OCI-M2 (cell line): ENCODE measurements around the gene C9orf78.
"Not testable (repeated sequence)": the region's sequence is repeated elsewhere in the genome, so short reads cannot be mapped to it uniquely, and the experiment has no call there.

Source experiments
- DNase-seq: peaks from one replicate; lab custom pipeline; 2025; ENCODE audit not compliant: unreplicated experiment; lab: John Stamatoyannopoulos, UW

Gene C9orf78

DNA sequence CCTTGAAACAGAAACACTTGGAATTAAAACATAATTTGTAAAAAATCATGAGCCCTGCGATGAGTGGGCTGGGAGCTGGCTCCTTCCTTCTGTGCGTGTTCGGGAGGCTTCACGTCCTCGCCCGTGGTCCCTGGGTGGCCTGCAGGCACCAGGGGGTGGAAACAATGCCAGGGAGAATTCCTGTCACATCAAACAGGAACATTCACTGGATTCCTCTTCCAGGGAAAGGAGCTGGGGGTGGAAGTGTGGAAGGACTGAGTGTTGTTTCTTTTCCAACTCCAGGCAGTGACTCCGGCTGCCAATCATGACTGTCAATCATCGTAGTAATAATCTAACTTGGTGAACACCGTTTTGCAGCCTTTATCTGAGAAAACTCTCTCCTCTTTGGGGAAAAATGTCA is 21.4 kb downstream of the C9orf78 start:
- no peak for DNase-seq

DNA sequence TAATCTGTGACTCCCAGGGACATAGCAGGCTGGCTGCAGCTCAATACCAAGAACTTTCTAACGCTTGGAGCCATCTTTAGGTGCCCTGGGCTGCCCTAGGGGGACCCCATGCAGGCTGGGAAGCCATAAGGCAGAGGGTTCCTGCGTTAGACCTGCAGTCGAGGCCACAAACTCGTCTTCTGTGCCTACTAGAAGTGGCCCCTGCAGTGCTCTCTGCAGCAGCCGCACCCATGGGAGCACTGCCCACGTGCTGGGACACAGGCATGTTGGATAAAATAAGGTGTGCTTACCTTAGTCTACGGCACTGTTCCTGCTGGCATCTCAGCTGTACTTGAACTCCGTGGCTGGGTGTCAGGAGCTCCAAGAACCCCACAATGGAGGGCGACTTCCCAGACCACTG is 22.7 kb downstream of the C9orf78 start:
- DNase-seq = no peak

GRCh38 chr9:129811967-129812363 is 23.1 kb downstream of the C9orf78 start:
- DNase-seq = no peak

- no peak for DNase-seq
Measured at GRCh38 chr9:129810788-129811187, 24.3 kb downstream of the C9orf78 start.

DNA sequence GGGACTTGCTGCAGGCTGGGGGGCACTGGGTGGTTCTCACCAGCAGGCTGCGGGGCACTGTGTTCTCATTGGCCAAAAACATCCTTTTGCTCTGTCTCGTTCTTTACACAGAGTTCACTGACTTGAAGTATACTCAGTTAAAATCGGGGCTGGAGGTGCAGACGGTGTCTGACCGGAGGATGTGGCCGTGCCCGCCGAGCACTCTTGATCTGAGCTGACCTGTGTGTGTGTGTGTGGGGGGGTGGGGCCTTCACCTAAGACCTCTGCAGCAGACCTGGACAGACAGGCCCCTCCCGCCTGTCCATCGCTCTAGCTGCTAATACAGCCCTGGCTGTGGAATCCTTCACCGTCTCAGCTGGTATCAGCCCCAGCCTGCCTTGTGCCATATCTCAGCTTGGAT is 25.0 kb downstream of the C9orf78 start:
- DNase-seq = no peak

DNA sequence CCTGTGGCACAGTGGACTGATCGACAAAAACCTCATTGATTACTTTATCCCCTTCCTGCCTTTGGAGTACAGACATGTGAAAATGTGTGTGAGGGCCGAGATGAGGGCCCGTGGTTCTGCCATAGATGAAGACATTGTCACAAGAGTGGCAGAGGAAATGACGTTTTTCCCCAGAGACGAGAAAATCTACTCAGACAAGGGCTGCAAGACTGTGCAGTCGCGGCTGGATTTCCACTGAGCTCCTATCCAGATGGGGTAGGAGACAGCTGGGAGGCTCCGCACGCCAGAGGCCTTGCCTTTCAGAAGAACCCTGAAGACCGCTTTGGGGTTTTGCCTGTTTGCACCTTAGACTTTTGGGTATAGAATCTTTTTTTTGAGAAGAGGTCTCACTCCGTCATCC is 25.7 kb downstream of the C9orf78 start:
- no peak for DNase-seq

GRCh38 chr9:129806061-129806460 is 29.0 kb downstream of the C9orf78 start:
- DNase-seq = no peak

GRCh38 chr9:129803676-129804060 is 31.4 kb downstream of the C9orf78 start:
- no peak for DNase-seq

GRCh38 chr9:129802833-129803675 is 32.0 kb downstream of the C9orf78 start, which contains the start of gene TOR1B:
TSS of gene TOR1B (plus strand) at chr9:129803184. CDS start at chr9:129803213, 29 bp downstream.
- DNase-seq = no peak

DNA sequence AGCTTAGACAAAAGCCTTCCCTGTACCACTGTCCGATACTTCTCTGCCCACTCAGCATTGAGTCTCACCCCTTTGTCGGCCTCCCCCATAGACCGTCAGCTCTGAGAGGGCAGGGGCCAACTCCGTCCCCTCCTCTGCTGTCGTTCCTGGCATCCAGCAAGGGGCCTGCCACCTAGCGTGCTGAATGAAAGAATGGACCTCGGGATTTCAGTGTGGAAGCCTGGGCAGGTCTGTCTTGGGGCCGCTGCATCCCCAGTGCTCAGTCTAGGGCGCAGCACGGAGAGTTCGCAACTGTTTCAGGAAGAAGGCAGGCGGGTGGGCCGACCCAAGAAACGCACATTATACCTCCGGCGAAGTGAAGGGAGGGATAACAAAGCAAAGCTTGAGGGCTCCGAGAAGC is 33.6 kb downstream of the C9orf78 start:
- DNase-seq = no peak

DNA sequence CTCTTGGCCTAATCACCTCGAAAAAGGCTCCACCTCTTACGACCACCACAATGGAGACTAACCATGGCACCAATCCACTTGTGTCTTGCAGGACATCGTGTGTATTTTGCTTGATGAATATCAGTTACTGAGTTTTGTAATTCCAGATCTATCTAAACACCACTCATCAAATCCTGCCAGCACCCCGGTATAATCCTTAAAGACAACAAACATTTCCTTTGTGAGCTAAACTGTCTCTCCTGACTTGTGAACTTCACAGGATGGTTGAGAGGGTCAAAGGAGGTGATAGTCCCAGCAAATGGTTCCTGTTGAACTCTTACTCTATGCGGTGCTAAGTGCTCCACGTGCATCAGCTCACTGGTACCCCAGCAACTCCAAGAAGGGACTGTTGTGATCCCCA is 36.1 kb downstream of the C9orf78 start:
- DNase-seq = no peak

DNA sequence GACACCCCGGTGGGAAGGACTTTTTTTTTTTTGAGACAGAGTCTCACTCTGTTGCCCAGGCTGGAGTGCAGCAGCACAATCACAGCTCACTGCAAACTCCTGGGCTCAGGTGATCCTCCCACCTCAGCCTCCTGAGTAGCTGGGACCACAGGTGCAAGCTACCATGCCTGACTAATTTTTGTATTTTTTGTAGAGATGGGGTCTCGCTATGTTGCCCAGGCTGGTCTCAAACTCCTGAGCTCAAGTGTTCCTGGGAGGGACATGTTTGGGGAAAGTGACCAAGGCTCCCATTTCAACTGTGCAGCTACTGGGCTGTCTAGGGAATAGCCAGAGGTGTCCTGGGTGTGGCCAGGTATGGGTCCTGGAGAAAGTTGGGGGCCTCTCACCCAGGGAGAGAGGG is 39.0 kb downstream of the C9orf78 start:
- DNase-seq = not testable (repeated sequence)

DNA sequence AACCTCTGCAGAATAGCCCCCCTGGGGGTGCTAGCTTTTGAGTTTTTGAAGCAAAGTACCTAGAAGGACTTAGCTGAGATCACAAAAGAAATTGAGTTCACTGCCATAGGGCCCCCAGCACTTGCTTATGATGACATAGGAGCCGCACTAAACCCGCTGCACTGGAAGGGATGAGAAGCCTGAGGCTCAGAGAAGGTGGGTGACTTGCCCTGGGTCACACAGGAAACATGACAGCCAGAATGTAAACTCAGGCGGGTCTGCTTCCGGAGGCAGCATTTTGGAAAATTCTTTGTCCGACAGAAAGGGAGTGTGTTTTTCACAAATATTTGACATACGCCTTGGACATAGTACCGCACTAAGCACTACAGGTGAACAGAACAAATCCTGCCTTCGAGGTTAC is 40.5 kb downstream of the C9orf78 start:
- no peak for DNase-seq

DNA sequence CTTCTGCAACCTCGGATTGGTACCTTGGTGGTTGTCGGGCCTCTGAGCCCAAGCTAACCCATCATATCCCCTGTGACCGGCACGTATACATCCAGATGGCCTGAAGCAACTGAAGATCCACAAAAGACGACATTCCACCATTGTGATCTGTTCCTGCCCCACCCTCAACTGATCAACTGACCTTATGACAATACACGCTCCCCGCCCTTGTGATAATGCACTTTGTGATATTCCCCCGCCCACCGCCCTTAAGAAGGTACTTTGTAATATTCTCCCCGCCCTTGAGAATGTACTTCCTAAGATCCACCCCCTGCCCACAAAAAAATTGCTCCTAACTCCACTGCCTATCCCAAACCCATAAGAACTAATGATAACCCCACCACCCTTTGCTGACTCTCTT is 48.6 kb downstream of the C9orf78 start:
- no peak for DNase-seq

- no peak for DNase-seq
Measured at GRCh38 chr9:129785866-129786265, 49.2 kb downstream of the C9orf78 start.

GRCh38 chr9:129784970-129785369 is 50.1 kb downstream of the C9orf78 start:
- DNase-seq = not testable (repeated sequence)

DNA sequence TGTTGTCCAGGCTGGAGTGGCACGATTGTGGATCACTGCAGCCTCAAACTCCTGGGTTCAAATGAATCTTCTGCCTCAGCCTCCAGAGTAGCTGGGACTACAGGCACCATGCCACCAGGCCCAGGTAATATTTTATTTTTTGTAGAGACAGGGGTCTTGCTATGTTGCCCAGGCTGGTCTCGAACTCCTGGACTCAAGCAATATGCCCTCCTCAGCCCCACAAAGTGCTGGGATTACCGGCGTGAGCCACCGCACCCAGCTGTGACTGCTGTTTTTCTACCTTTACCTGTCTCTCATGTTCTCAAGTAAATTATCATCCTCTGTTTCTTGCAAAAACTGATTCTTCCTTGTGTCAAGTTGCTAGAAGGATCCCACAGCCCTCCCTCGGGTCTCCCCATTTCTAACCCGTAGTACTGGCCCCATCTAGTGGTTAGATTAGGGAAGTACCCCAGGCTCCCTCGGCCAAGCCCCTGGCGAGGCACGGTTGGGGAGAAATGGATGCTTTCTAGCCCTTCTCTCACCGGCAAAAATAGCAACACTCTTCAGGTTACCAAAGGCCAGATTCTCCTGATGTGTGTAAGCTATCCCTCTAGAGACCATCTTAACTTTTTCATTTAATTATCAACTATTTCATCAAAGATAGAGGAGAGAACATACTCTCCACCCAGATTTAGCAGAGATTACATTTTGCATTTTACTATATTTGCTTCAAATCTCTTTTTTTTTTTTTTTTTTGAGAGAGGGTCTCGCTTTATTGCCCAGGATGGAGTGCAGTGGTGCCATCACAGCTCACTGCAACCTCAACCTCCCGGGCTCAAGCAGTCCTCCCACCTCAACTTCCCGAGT is 51.3 kb downstream of the C9orf78 start:
- no peak for DNase-seq

DNA sequence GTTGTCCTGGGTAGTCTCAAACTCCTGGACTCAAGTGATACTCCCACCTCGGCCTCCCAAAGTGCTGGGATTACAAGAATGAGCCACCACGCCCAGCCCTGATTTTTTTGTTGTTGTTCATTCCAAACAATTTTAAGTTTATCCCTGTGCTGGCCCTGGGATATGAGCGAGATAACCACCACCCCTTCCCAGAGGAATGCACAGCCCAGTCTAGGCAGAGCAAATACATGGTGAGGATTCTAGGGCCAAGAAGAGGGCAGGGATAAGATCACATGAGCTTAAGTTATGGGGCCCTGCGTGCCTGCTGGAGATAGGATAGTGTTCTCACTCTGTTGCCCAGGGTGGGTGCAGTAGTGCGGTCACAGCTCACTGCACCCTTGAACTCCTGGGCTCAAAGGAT is 53.1 kb downstream of the C9orf78 start:
- no peak for DNase-seq

DNA sequence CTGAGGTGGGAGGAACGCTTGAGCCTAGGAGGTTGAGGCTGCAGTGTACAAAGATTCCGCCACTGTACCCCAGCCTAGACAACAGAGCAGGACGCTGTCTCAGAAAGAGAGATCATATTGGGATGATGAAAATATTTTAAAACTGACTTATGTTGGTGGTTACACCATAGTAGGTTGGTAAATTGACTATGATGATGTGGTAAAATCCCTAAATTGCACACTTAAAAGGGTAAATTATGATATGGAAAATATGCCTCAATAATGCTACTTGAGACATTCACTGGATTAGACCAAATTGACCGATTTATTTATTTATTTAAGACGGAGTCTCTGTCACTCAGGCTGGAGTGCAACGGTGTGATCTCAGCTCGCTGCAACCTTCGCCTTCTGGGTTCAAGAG is 53.9 kb downstream of the C9orf78 start:
- DNase-seq = no peak

DNA sequence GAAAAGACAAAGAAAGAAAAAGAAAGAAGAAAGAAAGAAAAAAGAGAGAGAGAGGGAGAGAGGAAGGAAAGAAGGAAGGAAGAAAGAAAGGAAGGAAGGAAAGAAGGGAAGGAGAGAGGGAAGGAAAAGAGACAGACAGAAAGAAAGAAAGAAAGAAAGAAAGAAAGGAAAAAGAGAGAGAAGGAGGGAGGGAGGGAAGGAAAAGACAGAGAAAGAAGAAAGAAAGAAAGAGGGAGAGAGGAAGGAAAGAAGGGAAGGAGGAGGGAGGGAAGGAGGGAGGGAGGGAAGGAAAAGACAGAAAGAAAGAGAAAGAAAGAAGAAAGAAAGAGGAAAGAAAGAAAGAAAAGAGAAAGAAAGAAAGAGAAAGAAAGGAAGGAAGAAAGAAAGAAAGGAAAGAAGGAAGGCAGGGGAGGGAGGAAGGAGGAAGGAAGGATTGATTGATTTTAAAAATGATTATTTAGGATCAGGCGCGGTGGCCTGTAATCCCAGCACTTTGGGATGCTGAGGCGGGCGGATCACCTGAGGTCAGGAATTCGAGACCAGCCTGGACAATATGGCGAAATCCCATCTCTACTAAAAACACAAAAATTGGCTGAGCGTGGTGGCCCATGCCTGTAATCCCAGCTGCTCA is 55.4 kb downstream of the C9orf78 start:
- DNase-seq = no peak

- no peak for DNase-seq
Measured at GRCh38 chr9:129778469-129778868, 56.6 kb downstream of the C9orf78 start.

GRCh38 chr9:129777769-129778130 is 57.3 kb downstream of the C9orf78 start:
- no peak for DNase-seq
